HG02840 (cell line): ENCODE results near the gene CFTR.
"Not testable (repeated sequence)": the region's sequence is repeated elsewhere in the genome, so short reads cannot be mapped to it uniquely, and the experiment has no call there.

Experiments
- ATAC-seq: cut with Tn5 transposase; IDR thresholded peaks from one replicate; pipeline ENCODE4 v1.9.1; 2021; ENCODE audit warnings: mild to moderate bottlenecking, moderate library complexity, moderate number of reproducible peaks; ENCODE audit not compliant: unreplicated experiment, low FRiP score

Gene CFTR

GRCh38 chr7:117682681-117683385 lies 203.0 kb downstream of the CFTR start:
- ATAC-seq, result no peak

- ATAC-seq, result no peak
Observed at GRCh38 chr7:117683430-117684175, 203.8 kb downstream of the CFTR start.

- no peak for ATAC-seq
Observed at GRCh38 chr7:117685795-117686194, 206.0 kb downstream of the CFTR start.

GRCh38 chr7:117686311-117686935 lies 206.6 kb downstream of the CFTR start:
- ATAC-seq, result no peak

- ATAC-seq, result no peak
Observed at GRCh38 chr7:117688126-117688525, 208.3 kb downstream of the CFTR start.

GRCh38 chr7:117689406-117689805 lies 209.6 kb downstream of the CFTR start:
- ATAC-seq, result no peak

- ATAC-seq, result no peak
Observed at GRCh38 chr7:117690147-117690546, 210.3 kb downstream of the CFTR start.

- ATAC-seq, result no peak
Observed at GRCh38 chr7:117692338-117692737, 212.5 kb downstream of the CFTR start.

GRCh38 chr7:117698018-117698417 lies 218.2 kb downstream of the CFTR start:
- no peak for ATAC-seq

- no peak for ATAC-seq
Observed at GRCh38 chr7:117704063-117704462, 224.2 kb downstream of the CFTR start.

GRCh38 chr7:117705630-117706029 lies 225.8 kb downstream of the CFTR start:
- ATAC-seq, result no peak

- no peak for ATAC-seq
Observed at GRCh38 chr7:117706210-117706609, 226.4 kb downstream of the CFTR start.

- ATAC-seq, result no peak
Observed at GRCh38 chr7:117707080-117707479, 227.3 kb downstream of the CFTR start.

GRCh38 chr7:117708173-117708572 lies 228.3 kb downstream of the CFTR start:
- ATAC-seq, result not testable (repeated sequence)

GRCh38 chr7:117711556-117711955 lies 231.7 kb downstream of the CFTR start:
- no peak for ATAC-seq

- ATAC-seq, result no peak
Observed at GRCh38 chr7:117715784-117716445, 236.1 kb downstream of the CFTR start.

GRCh38 chr7:117716707-117717299 lies 237.0 kb downstream of the CFTR start:
- ATAC-seq, result no peak

- ATAC-seq, result no peak
Observed at GRCh38 chr7:117717357-117717756, 237.5 kb downstream of the CFTR start.
